HepG2 (cell line): ENCODE data around the gene HAPLN2. TPM values are rescaled to one million over a fixed set of nuclear protein-coding genes. Genes with fewer than 3 reads are reported as not detected.

ENCODE experiments used
- CREB3 ChIP-seq: sonication (generic); formaldehyde crosslinking; IDR thresholded peaks from 2 replicates; pipeline ENCODE4 v1.5.0; 2020; ENCODE audit warnings: missing genetic modification reagents
- FLYWCH1 ChIP-seq: sonication (generic); formaldehyde crosslinking; IDR thresholded peaks from 2 replicates; pipeline ENCODE4 v1.8.1; 2023; ENCODE audit warnings: mild to moderate bottlenecking, missing genetic modification reagents
- NFKBIZ ChIP-seq: IDR thresholded peaks from 2 replicates; pipeline ENCODE4 v1.6.1; 2018; ENCODE audit warnings: missing genetic modification reagents, missing compliant biosample characterization
- SALL1 ChIP-seq: sonication (generic); formaldehyde crosslinking; IDR thresholded peaks from 2 replicates; pipeline ENCODE4 v1.8.0; 2022; ENCODE audit warnings: mild to moderate bottlenecking, missing genetic modification reagents
- STAG1 ChIP-seq: sonication (generic); formaldehyde crosslinking; IDR thresholded peaks from 2 replicates; pipeline ENCODE4 v1.4.0; 2020; ENCODE audit warnings: missing genetic modification reagents
- ZNF232 ChIP-seq: sonication (generic); formaldehyde crosslinking; IDR thresholded peaks from 2 replicates; pipeline ENCODE4 v1.4.0; 2020; ENCODE audit warnings: missing genetic modification reagents, borderline replicate concordance
- ZNF275 ChIP-seq: sonication (generic); formaldehyde crosslinking; IDR thresholded peaks from 2 replicates; pipeline ENCODE4 v1.8.0; 2022; ENCODE audit warnings: missing genetic modification reagents, mild to moderate bottlenecking, inconsistent platforms, borderline replicate concordance
- ZNF773 ChIP-seq: sonication (generic); formaldehyde crosslinking; IDR thresholded peaks from 2 replicates; pipeline ENCODE4 v1.4.0; 2020; ENCODE audit warnings: missing genetic modification reagents, borderline replicate concordance
- ZNF878 ChIP-seq: sonication (generic); formaldehyde crosslinking; IDR thresholded peaks from 2 replicates; pipeline ENCODE4 v1.8.1; 2023; ENCODE audit warnings: mild to moderate bottlenecking, missing genetic modification reagents, moderate library complexity
- polyA plus RNA-seq, 8 experiments: library from polyadenylated mRNA; depleted of rRNA in 3 of 8; stranded (reverse) in 7 of 8; unstranded in 1 of 8; fragments of >200 nt; fragmentation: Illumina TruSeq in 4 of 8; extraction: Trizol in 4 of 8; gene quantifications; 2 replicates each; pipeline versions ENCODE4 v1.2.1 to v1.2.3, GENCODE V29; 2011 to 2016; ENCODE audit warnings: low read depth in 4 of 8, missing spikeins in 1 of 8, mixed read lengths in 1 of 8; ENCODE audit not compliant: insufficient read depth in 1 of 8
- total RNA-seq, 5 experiments: library from RNA; depleted of rRNA; stranded (reverse); fragments of >200 nt; fragmentation: Illumina TruSeq; extraction: Trizol; gene quantifications; 2 replicates each; pipeline ENCODE4 v1.2.3, GENCODE V29; 2016; ENCODE audit warnings: low read depth in 1 of 5
- TF ChIP-seq, protein P1 (sequence below): sonication (generic); formaldehyde crosslinking; IDR thresholded peaks from 2 replicates; pipeline ENCODE4 v1.5.1; 2020; ENCODE audit warnings: mild to moderate bottlenecking, missing genetic modification reagents, moderate library complexity
- TF ChIP-seq, protein P2 (sequence below): sonication (generic); formaldehyde crosslinking; IDR thresholded peaks from 2 replicates; pipeline ENCODE4 v1.4.0; 2020; ENCODE audit warnings: missing genetic modification reagents, borderline replicate concordance
- TF ChIP-seq, protein P3 (sequence below), 2 experiments: sonication (generic) in 1 of 2; formaldehyde crosslinking in 1 of 2; IDR thresholded peaks; 2 replicates each; pipeline versions ENCODE4 v1.4.0 to v1.6.1; 2016 to 2020; ENCODE audit warnings: borderline replicate concordance in 1 of 2, low read depth in 1 of 2, mild to moderate bottlenecking in 1 of 2, missing genetic modification reagents in 1 of 2

Gene HAPLN2
- total and polyA plus RNA-seq, 2 of the 13 experiments (the other 11 are each of a cell fraction or from before 2014, with no cell fraction given): not detected

DNA sequence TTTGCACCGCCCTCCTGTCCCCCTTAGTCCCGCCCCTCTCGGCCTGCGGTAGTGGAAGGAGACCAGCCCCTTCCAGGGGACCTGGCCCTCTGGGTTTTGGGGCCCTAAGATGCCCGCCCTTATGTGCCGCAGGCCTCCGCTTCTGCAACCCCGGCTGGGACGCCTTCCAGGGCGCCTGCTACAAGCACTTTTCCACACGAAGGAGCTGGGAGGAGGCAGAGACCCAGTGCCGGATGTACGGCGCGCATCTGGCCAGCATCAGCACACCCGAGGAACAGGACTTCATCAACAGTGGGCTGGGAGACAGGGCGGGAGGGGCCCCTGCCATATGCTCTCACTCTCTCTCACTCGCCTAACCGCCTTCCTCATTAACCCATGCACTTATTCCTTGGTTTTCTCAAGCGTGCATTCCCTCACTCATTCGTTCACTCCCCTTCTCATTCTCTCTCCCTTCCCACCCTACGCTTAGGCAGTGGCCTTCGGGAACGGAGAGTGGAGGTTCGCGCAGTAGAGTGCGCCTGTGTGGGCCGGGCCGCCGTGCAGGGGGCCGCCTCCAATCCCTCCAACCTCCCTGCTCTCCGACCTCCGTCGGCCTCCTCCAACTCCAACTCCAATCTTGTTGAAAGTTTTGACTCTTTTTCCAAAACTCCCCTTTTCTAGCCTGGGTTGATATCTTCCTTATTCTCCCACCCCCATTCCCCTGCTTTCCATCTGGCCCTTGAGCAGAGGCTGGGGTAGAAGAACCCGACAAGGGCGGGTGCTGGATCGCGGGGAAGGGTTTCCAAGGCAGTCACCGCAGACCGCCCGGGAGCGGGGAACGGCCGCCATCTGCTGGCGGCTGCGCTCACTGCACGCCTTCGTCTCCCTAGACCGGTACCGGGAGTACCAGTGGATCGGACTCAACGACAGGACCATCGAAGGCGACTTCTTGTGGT is 37.9 kb downstream of the HAPLN2 start (continued):
- TF ChIP-seq CREB3 (no peak), FLYWCH1 (CRISPR knock-in tag) (no peak), SALL1 (no peak), ZNF773 (no peak), ZNF275 (CRISPR knock-in tag) (no peak), ZNF232 (CRISPR knock-in tag) (no peak), ZNF878 (CRISPR knock-in tag) (no peak), STAG1 (CRISPR knock-in tag) (peak; percentile 68), NFKBIZ (CRISPR knock-in tag) (no peak)
- TF ChIP-seq, protein P1, sequence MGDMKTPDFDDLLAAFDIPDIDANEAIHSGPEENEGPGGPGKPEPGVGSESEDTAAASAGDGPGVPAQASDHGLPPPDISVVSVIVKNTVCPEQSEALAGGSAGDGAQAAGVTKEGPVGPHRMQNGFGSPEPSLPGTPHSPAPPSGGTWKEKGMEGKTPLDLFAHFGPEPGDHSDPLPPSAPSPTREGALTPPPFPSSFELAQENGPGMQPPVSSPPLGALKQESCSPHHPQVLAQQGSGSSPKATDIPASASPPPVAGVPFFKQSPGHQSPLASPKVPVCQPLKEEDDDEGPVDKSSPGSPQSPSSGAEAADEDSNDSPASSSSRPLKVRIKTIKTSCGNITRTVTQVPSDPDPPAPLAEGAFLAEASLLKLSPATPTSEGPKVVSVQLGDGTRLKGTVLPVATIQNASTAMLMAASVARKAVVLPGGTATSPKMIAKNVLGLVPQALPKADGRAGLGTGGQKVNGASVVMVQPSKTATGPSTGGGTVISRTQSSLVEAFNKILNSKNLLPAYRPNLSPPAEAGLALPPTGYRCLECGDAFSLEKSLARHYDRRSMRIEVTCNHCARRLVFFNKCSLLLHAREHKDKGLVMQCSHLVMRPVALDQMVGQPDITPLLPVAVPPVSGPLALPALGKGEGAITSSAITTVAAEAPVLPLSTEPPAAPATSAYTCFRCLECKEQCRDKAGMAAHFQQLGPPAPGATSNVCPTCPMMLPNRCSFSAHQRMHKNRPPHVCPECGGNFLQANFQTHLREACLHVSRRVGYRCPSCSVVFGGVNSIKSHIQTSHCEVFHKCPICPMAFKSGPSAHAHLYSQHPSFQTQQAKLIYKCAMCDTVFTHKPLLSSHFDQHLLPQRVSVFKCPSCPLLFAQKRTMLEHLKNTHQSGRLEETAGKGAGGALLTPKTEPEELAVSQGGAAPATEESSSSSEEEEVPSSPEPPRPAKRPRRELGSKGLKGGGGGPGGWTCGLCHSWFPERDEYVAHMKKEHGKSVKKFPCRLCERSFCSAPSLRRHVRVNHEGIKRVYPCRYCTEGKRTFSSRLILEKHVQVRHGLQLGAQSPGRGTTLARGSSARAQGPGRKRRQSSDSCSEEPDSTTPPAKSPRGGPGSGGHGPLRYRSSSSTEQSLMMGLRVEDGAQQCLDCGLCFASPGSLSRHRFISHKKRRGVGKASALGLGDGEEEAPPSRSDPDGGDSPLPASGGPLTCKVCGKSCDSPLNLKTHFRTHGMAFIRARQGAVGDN (CRISPR knock-in tag): peak; percentile 44; the same call in 1 of the 2 replicates
- TF ChIP-seq, protein P2, sequence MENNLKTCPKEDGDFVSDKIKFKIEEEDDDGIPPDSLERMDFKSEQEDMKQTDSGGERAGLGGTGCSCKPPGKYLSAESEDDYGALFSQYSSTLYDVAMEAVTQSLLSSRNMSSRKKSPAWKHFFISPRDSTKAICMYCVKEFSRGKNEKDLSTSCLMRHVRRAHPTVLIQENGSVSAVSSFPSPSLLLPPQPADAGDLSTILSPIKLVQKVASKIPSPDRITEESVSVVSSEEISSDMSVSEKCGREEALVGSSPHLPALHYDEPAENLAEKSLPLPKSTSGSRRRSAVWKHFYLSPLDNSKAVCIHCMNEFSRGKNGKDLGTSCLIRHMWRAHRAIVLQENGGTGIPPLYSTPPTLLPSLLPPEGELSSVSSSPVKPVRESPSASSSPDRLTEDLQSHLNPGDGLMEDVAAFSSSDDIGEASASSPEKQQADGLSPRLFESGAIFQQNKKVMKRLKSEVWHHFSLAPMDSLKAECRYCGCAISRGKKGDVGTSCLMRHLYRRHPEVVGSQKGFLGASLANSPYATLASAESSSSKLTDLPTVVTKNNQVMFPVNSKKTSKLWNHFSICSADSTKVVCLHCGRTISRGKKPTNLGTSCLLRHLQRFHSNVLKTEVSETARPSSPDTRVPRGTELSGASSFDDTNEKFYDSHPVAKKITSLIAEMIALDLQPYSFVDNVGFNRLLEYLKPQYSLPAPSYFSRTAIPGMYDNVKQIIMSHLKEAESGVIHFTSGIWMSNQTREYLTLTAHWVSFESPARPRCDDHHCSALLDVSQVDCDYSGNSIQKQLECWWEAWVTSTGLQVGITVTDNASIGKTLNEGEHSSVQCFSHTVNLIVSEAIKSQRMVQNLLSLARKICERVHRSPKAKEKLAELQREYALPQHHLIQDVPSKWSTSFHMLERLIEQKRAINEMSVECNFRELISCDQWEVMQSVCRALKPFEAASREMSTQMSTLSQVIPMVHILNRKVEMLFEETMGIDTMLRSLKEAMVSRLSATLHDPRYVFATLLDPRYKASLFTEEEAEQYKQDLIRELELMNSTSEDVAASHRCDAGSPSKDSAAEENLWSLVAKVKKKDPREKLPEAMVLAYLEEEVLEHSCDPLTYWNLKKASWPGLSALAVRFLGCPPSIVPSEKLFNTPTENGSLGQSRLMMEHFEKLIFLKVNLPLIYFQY (CRISPR knock-in tag): peak; percentile 83; the same call in 1 of the 2 replicates
- TF ChIP-seq, protein P3, sequence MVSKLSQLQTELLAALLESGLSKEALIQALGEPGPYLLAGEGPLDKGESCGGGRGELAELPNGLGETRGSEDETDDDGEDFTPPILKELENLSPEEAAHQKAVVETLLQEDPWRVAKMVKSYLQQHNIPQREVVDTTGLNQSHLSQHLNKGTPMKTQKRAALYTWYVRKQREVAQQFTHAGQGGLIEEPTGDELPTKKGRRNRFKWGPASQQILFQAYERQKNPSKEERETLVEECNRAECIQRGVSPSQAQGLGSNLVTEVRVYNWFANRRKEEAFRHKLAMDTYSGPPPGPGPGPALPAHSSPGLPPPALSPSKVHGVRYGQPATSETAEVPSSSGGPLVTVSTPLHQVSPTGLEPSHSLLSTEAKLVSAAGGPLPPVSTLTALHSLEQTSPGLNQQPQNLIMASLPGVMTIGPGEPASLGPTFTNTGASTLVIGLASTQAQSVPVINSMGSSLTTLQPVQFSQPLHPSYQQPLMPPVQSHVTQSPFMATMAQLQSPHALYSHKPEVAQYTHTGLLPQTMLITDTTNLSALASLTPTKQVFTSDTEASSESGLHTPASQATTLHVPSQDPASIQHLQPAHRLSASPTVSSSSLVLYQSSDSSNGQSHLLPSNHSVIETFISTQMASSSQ (IDR thresholded peaks at IDR 0.05; ENCODE audit: low read depth): no peak
- TF ChIP-seq, protein P3 (CRISPR knock-in tag; IDR thresholded peaks at IDR 0.05; ENCODE audit: borderline replicate concordance): no peak
